ENCODE measurements around the gene P2RY8.
A peak's percentile ranks its signal among the peaks of the same experiment; 100 is the strongest.
"Not testable (repeated sequence)": the region's sequence is repeated elsewhere in the genome, so short reads cannot be mapped to it uniquely, and the experiment has no call there.

The P2RY8 gene

DNA sequence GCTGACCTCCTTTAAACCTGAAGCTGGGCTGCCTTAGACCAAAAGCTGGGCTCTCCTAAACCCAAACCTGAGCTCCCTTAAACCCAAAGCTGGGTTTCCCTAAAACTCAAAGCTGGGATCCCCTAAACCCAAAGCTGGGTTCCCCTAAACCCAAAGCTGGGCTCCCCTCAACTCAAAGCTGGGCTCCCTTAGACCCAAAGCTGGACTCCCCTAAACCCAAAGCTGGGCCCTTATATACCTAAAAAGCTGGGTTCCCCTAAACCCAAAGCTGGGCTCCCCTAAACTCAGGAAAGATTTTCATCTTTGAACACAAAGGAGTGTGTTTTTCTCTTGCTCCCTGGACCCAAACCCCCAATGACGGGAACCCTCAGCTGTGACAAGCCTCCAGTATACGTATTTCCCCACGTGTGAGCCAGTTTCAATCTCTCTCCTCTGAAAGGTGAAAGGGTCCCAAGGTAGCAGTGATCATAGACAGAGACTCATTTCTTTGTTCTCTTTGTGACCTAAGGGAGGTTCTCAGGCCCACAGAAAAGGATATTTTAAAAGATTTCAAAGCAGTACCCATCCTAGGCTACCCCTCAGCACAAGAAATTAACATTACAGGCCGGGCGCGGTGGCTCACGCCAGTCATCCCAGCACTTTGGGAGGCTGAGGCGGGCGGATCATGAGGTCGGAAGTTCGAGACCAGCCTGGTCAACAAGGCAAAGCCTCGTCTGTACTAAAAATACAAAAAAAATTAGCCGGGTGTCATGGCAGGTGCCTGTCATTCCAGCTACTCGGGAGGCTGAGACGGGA lies 52.9 kb downstream of the P2RY8 start (continued):
- TF ChIP-seq, protein P1, sequence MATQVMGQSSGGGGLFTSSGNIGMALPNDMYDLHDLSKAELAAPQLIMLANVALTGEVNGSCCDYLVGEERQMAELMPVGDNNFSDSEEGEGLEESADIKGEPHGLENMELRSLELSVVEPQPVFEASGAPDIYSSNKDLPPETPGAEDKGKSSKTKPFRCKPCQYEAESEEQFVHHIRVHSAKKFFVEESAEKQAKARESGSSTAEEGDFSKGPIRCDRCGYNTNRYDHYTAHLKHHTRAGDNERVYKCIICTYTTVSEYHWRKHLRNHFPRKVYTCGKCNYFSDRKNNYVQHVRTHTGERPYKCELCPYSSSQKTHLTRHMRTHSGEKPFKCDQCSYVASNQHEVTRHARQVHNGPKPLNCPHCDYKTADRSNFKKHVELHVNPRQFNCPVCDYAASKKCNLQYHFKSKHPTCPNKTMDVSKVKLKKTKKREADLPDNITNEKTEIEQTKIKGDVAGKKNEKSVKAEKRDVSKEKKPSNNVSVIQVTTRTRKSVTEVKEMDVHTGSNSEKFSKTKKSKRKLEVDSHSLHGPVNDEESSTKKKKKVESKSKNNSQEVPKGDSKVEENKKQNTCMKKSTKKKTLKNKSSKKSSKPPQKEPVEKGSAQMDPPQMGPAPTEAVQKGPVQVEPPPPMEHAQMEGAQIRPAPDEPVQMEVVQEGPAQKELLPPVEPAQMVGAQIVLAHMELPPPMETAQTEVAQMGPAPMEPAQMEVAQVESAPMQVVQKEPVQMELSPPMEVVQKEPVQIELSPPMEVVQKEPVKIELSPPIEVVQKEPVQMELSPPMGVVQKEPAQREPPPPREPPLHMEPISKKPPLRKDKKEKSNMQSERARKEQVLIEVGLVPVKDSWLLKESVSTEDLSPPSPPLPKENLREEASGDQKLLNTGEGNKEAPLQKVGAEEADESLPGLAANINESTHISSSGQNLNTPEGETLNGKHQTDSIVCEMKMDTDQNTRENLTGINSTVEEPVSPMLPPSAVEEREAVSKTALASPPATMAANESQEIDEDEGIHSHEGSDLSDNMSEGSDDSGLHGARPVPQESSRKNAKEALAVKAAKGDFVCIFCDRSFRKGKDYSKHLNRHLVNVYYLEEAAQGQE (tag by site-specific recombination; IDR thresholded peaks at IDR 0.05), result no peak
- TF ChIP-seq ZNF416 (tag by site-specific recombination; IDR thresholded peaks at IDR 0.05) (no peak), OVOL3 (tag by site-specific recombination; IDR thresholded peaks at IDR 0.05) (no peak), ATF2 (tag by site-specific recombination; IDR thresholded peaks at IDR 0.05; ENCODE audit: low read depth) (no peak), ZFHX2 (tag by site-specific recombination; conservative IDR thresholded peaks at IDR 0.05) (no peak), ZNF677 (tag by site-specific recombination; IDR thresholded peaks at IDR 0.05) (no peak), ZNF544 (tag by site-specific recombination; IDR thresholded peaks at IDR 0.05) (no peak)

DNA sequence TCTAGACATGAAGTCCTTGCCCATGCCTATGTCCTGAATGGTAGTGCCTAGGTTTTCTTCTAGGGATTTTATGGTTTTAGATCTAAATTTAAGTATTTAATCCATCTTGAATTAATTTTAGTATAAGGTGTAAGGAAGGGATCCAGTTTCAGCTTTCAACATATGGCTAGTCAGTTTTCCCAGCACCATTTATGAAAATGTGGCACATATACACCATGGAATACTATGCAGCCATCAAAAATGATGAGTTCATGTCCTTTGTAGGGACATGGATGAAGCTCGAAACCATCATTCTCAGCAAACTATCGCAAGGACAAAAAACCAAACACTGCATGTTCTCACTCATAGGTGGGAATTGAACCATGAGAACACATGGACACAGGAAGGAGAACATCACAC lies 54.5 kb downstream of the P2RY8 start:
- H3K27ac ChIP-seq (ENCODE audit: extremely low read depth, low read depth, low read length); H3K4me3 ChIP-seq (ENCODE audit: low read depth, low read length); CTCF ChIA-PET; H3K4me1 ChIP-seq (ENCODE audit: control insufficient read depth, insufficient read depth, low read length); POLR2A ChIA-PET; H3K36me3 ChIP-seq (ENCODE audit: control insufficient read depth in 2 of 2, insufficient read depth in 1 of 2, low read length in 2 of 2); H3K9me3 ChIP-seq (ENCODE audit: control insufficient read depth, insufficient read depth, low read depth, low read length): not testable (repeated sequence)
- peak; percentile 73 for TF ChIP-seq ZNF146 (tag by site-specific recombination; IDR thresholded peaks at IDR 0.05)
- TF ChIP-seq, protein P2, sequence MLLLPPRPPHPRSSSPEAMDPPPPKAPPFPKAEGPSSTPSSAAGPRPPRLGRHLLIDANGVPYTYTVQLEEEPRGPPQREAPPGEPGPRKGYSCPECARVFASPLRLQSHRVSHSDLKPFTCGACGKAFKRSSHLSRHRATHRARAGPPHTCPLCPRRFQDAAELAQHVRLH (tag by site-specific recombination; IDR thresholded peaks at IDR 0.05), result 0 out of 2 replicates have a peak, but pooled peaks have one; percentile 21

GRCh38 chrX:1481636-1482529 lies 55.1 kb downstream of the P2RY8 start:
- H3K4me3 ChIP-seq (ENCODE audit: low read depth, low read length), result peak overlapping the region; percentile 13; the same call in 1 of the 2 replicates
- H3K27ac ChIP-seq (ENCODE audit: extremely low read depth, low read depth, low read length), result no peak overlapping the region; the same call in 1 of the 2 replicates
- POLR2A ChIA-PET, result no interaction called here
- H3K4me1 ChIP-seq (ENCODE audit: control insufficient read depth, insufficient read depth, low read length), result no peaks in the 10 kb centered on the region
- H3K9me3 ChIP-seq (ENCODE audit: control insufficient read depth, insufficient read depth, low read depth, low read length), result 0 out of 2 replicates have a peak, but pooled peaks cover 4% of the 10 kb centered on the region
- CTCF ChIA-PET, result no interaction called here
- no peaks in the 10 kb centered on the region for H3K36me3 ChIP-seq (ENCODE audit: control insufficient read depth in 2 of 2, insufficient read depth in 1 of 2, low read length in 2 of 2)
- TF ChIP-seq TCF7L2 (IDR thresholded peaks at IDR 0.05; ENCODE audit: borderline replicate concordance, low read depth, low read length), result peak; percentile 62; the same call in 1 of the 2 replicates
- TF ChIP-seq ZNF175 (tag by site-specific recombination; IDR thresholded peaks at IDR 0.05), result no peak
- TF ChIP-seq PRDM1 (tag by site-specific recombination; IDR thresholded peaks at IDR 0.05), result no peak
- TF ChIP-seq ZNF433 (tag by site-specific recombination; IDR thresholded peaks at IDR 0.05; ENCODE audit: low read depth), result no peak
- peak; percentile 37; the same call in 1 of the 2 replicates for TF ChIP-seq ZNF561 (tag by site-specific recombination; IDR thresholded peaks at IDR 0.05; ENCODE audit: borderline replicate concordance)
- TF ChIP-seq ZIC2 (tag by site-specific recombination; IDR thresholded peaks at IDR 0.05), result peak; percentile 38
- TF ChIP-seq SP7 (tag by site-specific recombination; IDR thresholded peaks at IDR 0.05), result no peak
- TF ChIP-seq, protein P3, sequence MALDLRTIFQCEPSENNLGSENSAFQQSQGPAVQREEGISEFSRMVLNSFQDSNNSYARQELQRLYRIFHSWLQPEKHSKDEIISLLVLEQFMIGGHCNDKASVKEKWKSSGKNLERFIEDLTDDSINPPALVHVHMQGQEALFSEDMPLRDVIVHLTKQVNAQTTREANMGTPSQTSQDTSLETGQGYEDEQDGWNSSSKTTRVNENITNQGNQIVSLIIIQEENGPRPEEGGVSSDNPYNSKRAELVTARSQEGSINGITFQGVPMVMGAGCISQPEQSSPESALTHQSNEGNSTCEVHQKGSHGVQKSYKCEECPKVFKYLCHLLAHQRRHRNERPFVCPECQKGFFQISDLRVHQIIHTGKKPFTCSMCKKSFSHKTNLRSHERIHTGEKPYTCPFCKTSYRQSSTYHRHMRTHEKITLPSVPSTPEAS (tag by site-specific recombination; IDR thresholded peaks at IDR 0.05), result peak; percentile 73
- no peak for TF ChIP-seq GLIS2 (tag by site-specific recombination; IDR thresholded peaks at IDR 0.05)
- no peak for TF ChIP-seq BCL11B (tag by site-specific recombination; IDR thresholded peaks at IDR 0.05; ENCODE audit: low read depth)
- no peak for TF ChIP-seq BCL11A (tag by site-specific recombination; IDR thresholded peaks at IDR 0.05; ENCODE audit: low read depth)
- TF ChIP-seq TRIM28 (IDR thresholded peaks at IDR 0.05; ENCODE audit: borderline replicate concordance, low read length), result 0 out of 2 replicates have a peak, but pooled peaks have one; percentile 56
- TF ChIP-seq ZNF214 (tag by site-specific recombination; IDR thresholded peaks at IDR 0.05; ENCODE audit: borderline replicate concordance), result no peak
- TF ChIP-seq ZEB2 (tag by site-specific recombination; IDR thresholded peaks at IDR 0.05), result no peak

All from HEK293 (cell line).